HEK293 (cell line): ENCODE results near the gene POLK.

Experiments used
- CTCF ChIA-PET: fragments of 350-600 bp; formaldehyde crosslinking; extraction: SDS; loops from one replicate; lab custom pipeline; 2021; ENCODE audit warnings: antibody characterized with exemption; lab: Yijun Ruan, JAX
- POLR2A ChIA-PET: fragments of 300-600 bp; formaldehyde crosslinking; extraction: SDS; loops from one replicate; lab custom pipeline; 2020; ENCODE audit warnings: antibody characterized with exemption, inconsistent platforms; lab: Yijun Ruan, JAX
- H3K27ac ChIP-seq: fragments of 200-500 bp; sonication (Bioruptor generic); 2 replicates; pipeline ENCODE4 v1.5.1; 2014; ENCODE audit warnings: low read depth, low read length, control low read depth, inconsistent platforms; ENCODE audit errors: extremely low read depth
- H3K36me3 ChIP-seq, 2 experiments: fragments of 200-500 bp in 1 of 2; sonication (Bioruptor generic) in 1 of 2; 1 replicate in 1 of 2; 2 replicates in 1 of 2; pipeline ENCODE4 v1.5.1; 2014 to 2017; ENCODE audit warnings: inconsistent platforms in 2 of 2, low read length in 2 of 2; ENCODE audit not compliant: control insufficient read depth in 2 of 2, insufficient read depth in 1 of 2
- H3K4me1 ChIP-seq: fragments of 200-500 bp; sonication (Bioruptor generic); 2 replicates; pipeline ENCODE4 v1.5.1; 2014; ENCODE audit warnings: mild to moderate bottlenecking, low read length, inconsistent platforms; ENCODE audit not compliant: control insufficient read depth, insufficient read depth
- H3K4me3 ChIP-seq: 2 replicates; pipeline ENCODE4 v1.5.1; 2011; ENCODE audit warnings: low read depth, mild to moderate bottlenecking, control low read depth, low read length, moderate library complexity
- H3K9me3 ChIP-seq: fragments of 200-500 bp; sonication (Bioruptor generic); 2 replicates; pipeline ENCODE4 v1.5.1; 2014; ENCODE audit warnings: low read depth, low read length, inconsistent platforms; ENCODE audit not compliant: control insufficient read depth, insufficient read depth
- GLIS2 ChIP-seq: fragments of 450-650 bp; formaldehyde crosslinking; IDR thresholded peaks from 2 replicates; pipeline ENCODE4 v1.5.1; 2016; ENCODE audit warnings: missing biosample characterization, missing genetic modification characterization
- KLF10 ChIP-seq: fragments of 450-650 bp; IDR thresholded peaks from 2 replicates; pipeline ENCODE4 v1.5.1; 2018; ENCODE audit warnings: missing biosample characterization, mild to moderate bottlenecking, missing genetic modification characterization
- YY2 ChIP-seq: fragments of 450-650 bp; formaldehyde crosslinking; IDR thresholded peaks from 2 replicates; pipeline ENCODE4 v1.5.1; 2016; ENCODE audit warnings: missing biosample characterization, missing genetic modification characterization
- ZBTB21 ChIP-seq: fragments of 450-650 bp; formaldehyde crosslinking; IDR thresholded peaks from 2 replicates; pipeline ENCODE4 v1.5.1; 2017; ENCODE audit warnings: missing biosample characterization, missing genetic modification characterization
- ZNF202 ChIP-seq: fragments of 450-650 bp; formaldehyde crosslinking; IDR thresholded peaks from 2 replicates; pipeline ENCODE4 v1.5.1; 2016; ENCODE audit warnings: missing biosample characterization, missing genetic modification characterization, borderline replicate concordance
- ZNF394 ChIP-seq: fragments of 450-650 bp; formaldehyde crosslinking; IDR thresholded peaks from 2 replicates; pipeline ENCODE4 v1.5.1; 2016; ENCODE audit warnings: missing biosample characterization, missing genetic modification characterization, mild to moderate bottlenecking, moderate library complexity, borderline replicate concordance
- ZNF423 ChIP-seq: fragments of 450-650 bp; formaldehyde crosslinking; IDR thresholded peaks from 2 replicates; pipeline ENCODE4 v1.5.1; 2016; ENCODE audit warnings: missing biosample characterization, missing genetic modification characterization
- ZNF426 ChIP-seq: fragments of 450-650 bp; formaldehyde crosslinking; IDR thresholded peaks from 2 replicates; pipeline ENCODE4 v1.5.1; 2017; ENCODE audit warnings: missing biosample characterization, missing genetic modification characterization, mild to moderate bottlenecking, inconsistent platforms, moderate library complexity
- ZNF514 ChIP-seq: fragments of 450-650 bp; formaldehyde crosslinking; IDR thresholded peaks from 2 replicates; pipeline ENCODE4 v1.5.1; 2016; ENCODE audit warnings: missing biosample characterization, missing genetic modification characterization
- ZNF549 ChIP-seq: fragments of 450-650 bp; IDR thresholded peaks from 2 replicates; pipeline ENCODE4 v1.5.1; 2018; ENCODE audit warnings: missing biosample characterization, missing genetic modification characterization, mild to moderate bottlenecking, inconsistent platforms, moderate library complexity
- ZNF664 ChIP-seq: fragments of 450-650 bp; formaldehyde crosslinking; IDR thresholded peaks from 2 replicates; pipeline ENCODE4 v1.5.1; 2016; ENCODE audit warnings: missing biosample characterization, missing genetic modification characterization
- ZNF747 ChIP-seq: fragments of 450-650 bp; formaldehyde crosslinking; IDR thresholded peaks from 2 replicates; pipeline ENCODE4 v1.5.1; 2016; ENCODE audit warnings: missing biosample characterization, missing genetic modification characterization
- ZNF791 ChIP-seq: fragments of 450-650 bp; formaldehyde crosslinking; IDR thresholded peaks from 2 replicates; pipeline ENCODE4 v1.5.1; 2016; ENCODE audit warnings: missing biosample characterization, missing genetic modification characterization
- ZNF830 ChIP-seq: fragments of 450-650 bp; IDR thresholded peaks from 2 replicates; pipeline ENCODE4 v1.5.0; 2018; ENCODE audit warnings: missing biosample characterization, missing genetic modification characterization, low read depth, mild to moderate bottlenecking, moderate library complexity
- TF ChIP-seq, protein P1 (sequence below): fragments of 450-650 bp; formaldehyde crosslinking; IDR thresholded peaks from 2 replicates; pipeline ENCODE4 v1.5.1; 2016; ENCODE audit warnings: missing biosample characterization, missing genetic modification characterization
- TF ChIP-seq, protein P2 (sequence below): fragments of 450-650 bp; formaldehyde crosslinking; IDR thresholded peaks from 2 replicates; pipeline ENCODE4 v1.5.1; 2016; ENCODE audit warnings: missing biosample characterization, missing genetic modification characterization
- TF ChIP-seq, protein P3 (sequence below): fragments of 450-650 bp; formaldehyde crosslinking; IDR thresholded peaks from 2 replicates; pipeline ENCODE4 v1.5.1; 2017; ENCODE audit warnings: missing biosample characterization, missing genetic modification characterization
- TF ChIP-seq, protein P4 (sequence below): fragments of 450-650 bp; formaldehyde crosslinking; IDR thresholded peaks from 2 replicates; pipeline ENCODE4 v1.5.1; 2016; ENCODE audit warnings: missing biosample characterization, missing genetic modification characterization
- TF ChIP-seq, protein P5 (sequence below): fragments of 450-650 bp; formaldehyde crosslinking; IDR thresholded peaks from 2 replicates; pipeline ENCODE4 v1.5.1; 2016; ENCODE audit warnings: missing biosample characterization, missing genetic modification characterization
- TF ChIP-seq, protein P6 (sequence below): fragments of 450-650 bp; formaldehyde crosslinking; IDR thresholded peaks from 2 replicates; pipeline ENCODE4 v1.5.1; 2016; ENCODE audit warnings: missing biosample characterization, missing genetic modification characterization

POLK gene

DNA sequence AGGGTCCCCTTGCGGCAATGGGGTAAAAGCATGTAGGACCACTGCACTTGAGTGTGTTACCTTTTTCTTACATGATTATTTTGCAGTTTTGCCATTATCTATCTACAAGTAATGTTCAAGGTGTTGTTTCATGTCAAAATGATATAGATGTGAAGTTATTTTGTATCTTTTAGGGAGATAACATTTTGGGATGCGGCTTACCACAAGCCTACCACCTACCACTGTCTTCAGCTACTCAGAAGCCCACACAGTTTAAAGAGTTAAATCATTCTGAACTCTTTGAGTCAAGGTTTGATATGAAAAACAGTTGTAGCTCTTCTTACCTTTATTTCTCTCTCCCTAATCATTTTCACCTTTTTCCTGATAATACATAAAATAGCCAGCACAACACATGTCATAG is 20.1 kb upstream of the POLK start:
- CTCF ChIA-PET: no interaction called here
- POLR2A ChIA-PET: no interaction called here
- H3K9me3 ChIP-seq: no peaks in the 10 kb centered on the region; the same call in 1 of the 2 replicates
- H3K4me3 ChIP-seq: no peak overlapping the region
- H3K4me1 ChIP-seq: no peaks in the 10 kb centered on the region
- no peak overlapping the region for H3K27ac ChIP-seq
- TF ChIP-seq ZNF830 (tag by site-specific recombination): no peak
- TF ChIP-seq, protein P1, sequence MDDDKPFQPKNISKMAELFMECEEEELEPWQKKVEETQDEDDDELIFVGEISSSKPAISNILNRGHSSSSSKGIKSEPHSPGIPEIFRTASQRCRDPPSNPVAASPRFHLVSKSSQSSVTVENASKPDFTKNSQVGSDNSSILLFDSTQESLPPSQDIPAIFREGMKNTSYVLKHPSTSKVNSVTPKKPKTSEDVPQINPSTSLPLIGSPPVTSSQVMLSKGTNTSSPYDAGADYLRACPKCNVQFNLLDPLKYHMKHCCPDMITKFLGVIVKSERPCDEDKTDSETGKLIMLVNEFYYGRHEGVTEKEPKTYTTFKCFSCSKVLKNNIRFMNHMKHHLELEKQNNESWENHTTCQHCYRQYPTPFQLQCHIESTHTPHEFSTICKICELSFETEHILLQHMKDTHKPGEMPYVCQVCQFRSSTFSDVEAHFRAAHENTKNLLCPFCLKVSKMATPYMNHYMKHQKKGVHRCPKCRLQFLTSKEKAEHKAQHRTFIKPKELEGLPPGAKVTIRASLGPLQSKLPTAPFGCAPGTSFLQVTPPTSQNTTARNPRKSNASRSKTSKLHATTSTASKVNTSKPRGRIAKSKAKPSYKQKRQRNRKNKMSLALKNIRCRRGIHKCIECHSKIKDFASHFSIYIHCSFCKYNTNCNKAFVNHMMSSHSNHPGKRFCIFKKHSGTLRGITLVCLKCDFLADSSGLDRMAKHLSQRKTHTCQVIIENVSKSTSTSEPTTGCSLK (tag by site-specific recombination): no peak
- no peak for TF ChIP-seq GLIS2 (tag by site-specific recombination)
- TF ChIP-seq YY2 (tag by site-specific recombination): no peak
- TF ChIP-seq ZNF549 (tag by site-specific recombination): no peak
- TF ChIP-seq, protein P2, sequence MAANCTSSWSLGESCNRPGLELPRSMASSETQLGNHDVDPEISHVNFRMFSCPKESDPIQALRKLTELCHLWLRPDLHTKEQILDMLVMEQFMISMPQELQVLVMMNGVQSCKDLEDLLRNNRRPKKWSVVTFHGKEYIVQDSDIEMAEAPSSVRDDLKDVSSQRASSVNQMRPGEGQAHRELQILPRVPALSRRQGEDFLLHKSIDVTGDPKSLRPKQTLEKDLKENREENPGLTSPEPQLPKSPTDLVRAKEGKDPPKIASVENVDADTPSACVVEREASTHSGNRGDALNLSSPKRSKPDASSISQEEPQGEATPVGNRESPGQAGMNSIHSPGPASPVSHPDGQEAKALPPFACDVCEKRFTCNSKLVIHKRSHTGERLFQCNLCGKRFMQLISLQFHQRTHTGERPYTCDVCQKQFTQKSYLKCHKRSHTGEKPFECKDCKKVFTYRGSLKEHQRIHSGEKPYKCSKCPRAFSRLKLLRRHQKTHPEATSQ (tag by site-specific recombination): no peak
- no peak for TF ChIP-seq ZBTB21
- no peak for TF ChIP-seq ZNF747 (tag by site-specific recombination)
- TF ChIP-seq ZNF664 (tag by site-specific recombination): no peak
- no peak for TF ChIP-seq ZNF394 (tag by site-specific recombination)
- TF ChIP-seq, protein P3, sequence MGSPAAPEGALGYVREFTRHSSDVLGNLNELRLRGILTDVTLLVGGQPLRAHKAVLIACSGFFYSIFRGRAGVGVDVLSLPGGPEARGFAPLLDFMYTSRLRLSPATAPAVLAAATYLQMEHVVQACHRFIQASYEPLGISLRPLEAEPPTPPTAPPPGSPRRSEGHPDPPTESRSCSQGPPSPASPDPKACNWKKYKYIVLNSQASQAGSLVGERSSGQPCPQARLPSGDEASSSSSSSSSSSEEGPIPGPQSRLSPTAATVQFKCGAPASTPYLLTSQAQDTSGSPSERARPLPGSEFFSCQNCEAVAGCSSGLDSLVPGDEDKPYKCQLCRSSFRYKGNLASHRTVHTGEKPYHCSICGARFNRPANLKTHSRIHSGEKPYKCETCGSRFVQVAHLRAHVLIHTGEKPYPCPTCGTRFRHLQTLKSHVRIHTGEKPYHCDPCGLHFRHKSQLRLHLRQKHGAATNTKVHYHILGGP (tag by site-specific recombination): no peak
- TF ChIP-seq, protein P4, sequence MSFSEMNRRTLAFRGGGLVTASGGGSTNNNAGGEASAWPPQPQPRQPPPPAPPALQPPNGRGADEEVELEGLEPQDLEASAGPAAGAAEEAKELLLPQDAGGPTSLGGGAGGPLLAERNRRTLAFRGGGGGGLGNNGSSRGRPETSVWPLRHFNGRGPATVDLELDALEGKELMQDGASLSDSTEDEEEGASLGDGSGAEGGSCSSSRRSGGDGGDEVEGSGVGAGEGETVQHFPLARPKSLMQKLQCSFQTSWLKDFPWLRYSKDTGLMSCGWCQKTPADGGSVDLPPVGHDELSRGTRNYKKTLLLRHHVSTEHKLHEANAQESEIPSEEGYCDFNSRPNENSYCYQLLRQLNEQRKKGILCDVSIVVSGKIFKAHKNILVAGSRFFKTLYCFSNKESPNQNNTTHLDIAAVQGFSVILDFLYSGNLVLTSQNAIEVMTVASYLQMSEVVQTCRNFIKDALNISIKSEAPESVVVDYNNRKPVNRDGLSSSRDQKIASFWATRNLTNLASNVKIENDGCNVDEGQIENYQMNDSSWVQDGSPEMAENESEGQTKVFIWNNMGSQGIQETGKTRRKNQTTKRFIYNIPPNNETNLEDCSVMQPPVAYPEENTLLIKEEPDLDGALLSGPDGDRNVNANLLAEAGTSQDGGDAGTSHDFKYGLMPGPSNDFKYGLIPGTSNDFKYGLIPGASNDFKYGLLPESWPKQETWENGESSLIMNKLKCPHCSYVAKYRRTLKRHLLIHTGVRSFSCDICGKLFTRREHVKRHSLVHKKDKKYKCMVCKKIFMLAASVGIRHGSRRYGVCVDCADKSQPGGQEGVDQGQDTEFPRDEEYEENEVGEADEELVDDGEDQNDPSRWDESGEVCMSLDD (tag by site-specific recombination): no peak
- TF ChIP-seq, protein P5, sequence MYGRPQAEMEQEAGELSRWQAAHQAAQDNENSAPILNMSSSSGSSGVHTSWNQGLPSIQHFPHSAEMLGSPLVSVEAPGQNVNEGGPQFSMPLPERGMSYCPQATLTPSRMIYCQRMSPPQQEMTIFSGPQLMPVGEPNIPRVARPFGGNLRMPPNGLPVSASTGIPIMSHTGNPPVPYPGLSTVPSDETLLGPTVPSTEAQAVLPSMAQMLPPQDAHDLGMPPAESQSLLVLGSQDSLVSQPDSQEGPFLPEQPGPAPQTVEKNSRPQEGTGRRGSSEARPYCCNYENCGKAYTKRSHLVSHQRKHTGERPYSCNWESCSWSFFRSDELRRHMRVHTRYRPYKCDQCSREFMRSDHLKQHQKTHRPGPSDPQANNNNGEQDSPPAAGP (tag by site-specific recombination): no peak
- H3K36me3 ChIP-seq: 0 out of 3 replicates have a peak, but pooled peaks cover 0 to 3% of the 10 kb centered on the region in 2 experiments

DNA sequence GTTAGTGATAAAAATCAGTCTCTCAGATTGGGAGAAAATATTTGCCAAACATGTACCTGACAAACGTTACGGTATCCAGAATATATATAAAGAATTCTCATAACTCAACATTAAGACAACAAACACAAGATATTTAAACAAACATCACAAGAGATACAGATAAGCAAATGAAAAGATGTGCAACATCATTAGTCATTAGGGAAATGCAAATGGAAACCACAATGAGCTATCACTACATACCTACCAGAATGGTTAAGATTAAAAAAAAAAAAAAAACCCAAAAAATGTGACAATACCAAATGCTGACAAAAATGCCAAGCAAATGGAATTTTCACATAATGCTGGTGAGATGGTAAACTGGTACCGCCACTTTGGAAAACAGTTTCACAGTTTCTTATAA is 15.7 kb upstream of the POLK start:
- H3K36me3 ChIP-seq: peaks cover 3 to 8% of the 10 kb centered on the region in 2 experiments; a peak in 1 of 3 replicates
- TF ChIP-seq ZNF426 (tag by site-specific recombination): no peak
- no peak for TF ChIP-seq ZNF202 (tag by site-specific recombination)
- TF ChIP-seq ZNF791: no peak
- no peak for TF ChIP-seq KLF10 (tag by site-specific recombination)
- TF ChIP-seq, protein P6, sequence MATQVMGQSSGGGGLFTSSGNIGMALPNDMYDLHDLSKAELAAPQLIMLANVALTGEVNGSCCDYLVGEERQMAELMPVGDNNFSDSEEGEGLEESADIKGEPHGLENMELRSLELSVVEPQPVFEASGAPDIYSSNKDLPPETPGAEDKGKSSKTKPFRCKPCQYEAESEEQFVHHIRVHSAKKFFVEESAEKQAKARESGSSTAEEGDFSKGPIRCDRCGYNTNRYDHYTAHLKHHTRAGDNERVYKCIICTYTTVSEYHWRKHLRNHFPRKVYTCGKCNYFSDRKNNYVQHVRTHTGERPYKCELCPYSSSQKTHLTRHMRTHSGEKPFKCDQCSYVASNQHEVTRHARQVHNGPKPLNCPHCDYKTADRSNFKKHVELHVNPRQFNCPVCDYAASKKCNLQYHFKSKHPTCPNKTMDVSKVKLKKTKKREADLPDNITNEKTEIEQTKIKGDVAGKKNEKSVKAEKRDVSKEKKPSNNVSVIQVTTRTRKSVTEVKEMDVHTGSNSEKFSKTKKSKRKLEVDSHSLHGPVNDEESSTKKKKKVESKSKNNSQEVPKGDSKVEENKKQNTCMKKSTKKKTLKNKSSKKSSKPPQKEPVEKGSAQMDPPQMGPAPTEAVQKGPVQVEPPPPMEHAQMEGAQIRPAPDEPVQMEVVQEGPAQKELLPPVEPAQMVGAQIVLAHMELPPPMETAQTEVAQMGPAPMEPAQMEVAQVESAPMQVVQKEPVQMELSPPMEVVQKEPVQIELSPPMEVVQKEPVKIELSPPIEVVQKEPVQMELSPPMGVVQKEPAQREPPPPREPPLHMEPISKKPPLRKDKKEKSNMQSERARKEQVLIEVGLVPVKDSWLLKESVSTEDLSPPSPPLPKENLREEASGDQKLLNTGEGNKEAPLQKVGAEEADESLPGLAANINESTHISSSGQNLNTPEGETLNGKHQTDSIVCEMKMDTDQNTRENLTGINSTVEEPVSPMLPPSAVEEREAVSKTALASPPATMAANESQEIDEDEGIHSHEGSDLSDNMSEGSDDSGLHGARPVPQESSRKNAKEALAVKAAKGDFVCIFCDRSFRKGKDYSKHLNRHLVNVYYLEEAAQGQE (tag by site-specific recombination): no peak
- TF ChIP-seq ZNF423 (tag by site-specific recombination): no peak
- no peak for TF ChIP-seq ZNF514
- H3K4me1 ChIP-seq: no peaks in the 10 kb centered on the region
- no peak overlapping the region for H3K27ac ChIP-seq
- ChIA-PET CTCF (interaction anchor here (0.6 kb wide), 1 partner anchor 19 kb away, joined by 3 read pairs; no protein-coding TSS in a partner anchor), POLR2A (no interaction called here)
- H3K9me3 ChIP-seq: no peaks in the 10 kb centered on the region
- no peak overlapping the region for H3K4me3 ChIP-seq
